GM21717 (cell line): Measurements from ENCODE around the gene EMP1.

Source experiments
- ATAC-seq: cut with Tn5 transposase; IDR thresholded peaks from one replicate; pipeline ENCODE4 v1.9.1; 2021; ENCODE audit warnings: mild to moderate bottlenecking, moderate library complexity; ENCODE audit not compliant: unreplicated experiment

EMP1 gene

GRCh38 chr12:13218641-13219040, 22.1 kb downstream of the EMP1 start:
- no peak for ATAC-seq

DNA sequence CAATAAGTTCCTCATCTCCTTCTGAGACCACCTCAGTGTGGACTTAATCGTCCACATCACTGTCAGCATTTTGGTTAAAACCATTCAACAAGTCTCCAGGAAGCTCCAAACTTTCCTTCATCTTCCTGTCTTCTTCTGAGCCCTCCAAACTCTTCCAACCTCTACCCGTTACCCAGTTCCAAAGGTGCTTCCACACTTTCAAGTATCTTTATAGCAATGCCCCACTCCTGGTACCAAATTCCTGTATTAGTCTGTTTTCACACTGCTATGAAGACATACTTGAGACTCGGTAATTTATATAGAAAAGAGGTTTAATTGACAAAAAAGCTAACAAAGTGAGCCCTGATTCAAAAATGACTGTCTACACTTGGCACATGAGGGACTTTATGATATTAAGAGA, 22.8 kb downstream of the EMP1 start:
- no peak for ATAC-seq

DNA sequence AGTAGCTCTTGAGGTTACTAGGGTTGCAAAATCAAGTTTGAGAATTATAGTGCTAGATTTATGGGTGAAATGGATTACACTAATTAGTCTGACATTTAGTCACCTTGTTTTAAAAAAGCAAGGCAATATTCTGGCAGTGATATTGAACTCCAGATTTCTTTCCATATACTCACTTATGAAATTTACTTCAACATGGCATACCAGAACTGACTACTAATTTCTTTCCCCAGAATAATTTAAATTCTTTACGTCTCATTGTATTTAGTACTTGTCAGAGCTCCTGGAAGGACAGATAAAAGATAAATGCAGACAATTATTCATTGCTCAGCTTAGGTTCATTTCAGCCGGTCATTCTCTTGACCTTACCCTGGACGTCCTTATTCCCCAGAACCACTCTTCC, 24.3 kb downstream of the EMP1 start:
- no peak for ATAC-seq

- ATAC-seq = no peak
Observed at GRCh38 chr12:13222076-13222475, 25.6 kb downstream of the EMP1 start.

DNA sequence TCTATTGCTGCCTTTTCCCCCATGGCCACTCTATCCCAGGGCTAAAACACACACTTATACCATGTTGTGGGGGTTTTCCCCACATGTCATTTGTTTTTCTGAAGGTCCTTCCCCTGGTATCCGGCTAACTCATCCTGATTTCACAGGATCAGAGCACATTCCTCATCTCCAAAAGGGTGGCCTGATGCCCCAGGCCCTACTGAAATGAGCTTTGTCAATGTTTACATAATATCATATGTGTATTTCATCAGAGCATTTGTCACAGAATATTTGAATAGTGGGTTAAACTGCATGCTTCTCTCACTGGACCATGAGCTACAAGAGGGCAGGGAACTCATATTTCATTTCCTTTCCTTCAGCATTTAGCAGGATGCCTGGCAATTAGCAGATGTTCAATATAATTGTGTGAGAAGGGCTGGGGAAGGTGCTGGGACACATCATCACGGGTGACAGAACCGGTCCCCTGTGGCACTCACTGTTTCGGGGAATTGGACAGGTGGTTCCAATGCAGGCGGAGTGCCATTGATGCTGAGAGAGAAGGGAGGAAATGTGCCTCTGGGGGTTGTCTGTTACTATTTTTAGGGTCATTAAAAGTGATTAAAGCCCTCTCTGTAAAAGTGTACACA, 26.8 kb downstream of the EMP1 start:
- no peak for ATAC-seq

DNA sequence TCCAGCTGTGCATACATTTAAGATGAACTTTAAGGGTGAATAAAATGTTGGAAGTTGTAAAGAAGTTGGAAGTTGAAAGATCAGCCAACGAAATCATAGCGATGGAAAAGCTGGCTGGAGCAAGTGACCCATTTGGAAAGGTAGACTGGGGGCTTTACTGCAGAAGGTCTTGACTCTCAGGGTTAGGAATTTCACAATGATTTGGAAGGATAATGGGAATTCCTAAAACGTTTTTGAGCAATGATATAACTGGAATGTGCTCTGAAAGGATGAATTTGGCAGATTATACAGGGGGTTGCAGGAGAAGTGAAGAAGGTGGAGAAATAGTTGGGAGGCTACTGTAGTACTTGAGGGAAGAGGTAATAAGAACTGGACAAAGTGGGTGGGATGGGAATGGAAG, 27.4 kb downstream of the EMP1 start:
- no peak for ATAC-seq

DNA sequence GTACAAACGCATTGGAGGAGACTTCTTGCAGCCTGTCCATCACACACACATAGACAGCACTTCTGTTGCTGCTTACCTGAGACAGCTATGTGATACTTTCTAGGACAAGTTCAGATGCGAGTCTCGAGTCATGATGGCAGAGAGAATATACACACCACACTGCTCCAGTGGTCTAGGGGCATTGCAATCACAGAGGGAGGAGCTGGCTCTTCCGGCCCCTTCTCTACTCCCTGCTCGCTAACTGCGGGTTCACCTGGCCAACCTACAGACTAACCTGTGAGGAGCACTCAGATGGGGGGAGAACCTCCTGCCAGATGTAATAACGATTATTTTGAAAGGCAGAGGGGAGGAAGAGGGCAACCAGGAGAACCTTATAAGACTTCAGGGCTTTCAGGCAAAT, 30.7 kb downstream of the EMP1 start:
- no peak for ATAC-seq

- no peak for ATAC-seq
Observed at GRCh38 chr12:13228579-13228978, 32.1 kb downstream of the EMP1 start.

DNA sequence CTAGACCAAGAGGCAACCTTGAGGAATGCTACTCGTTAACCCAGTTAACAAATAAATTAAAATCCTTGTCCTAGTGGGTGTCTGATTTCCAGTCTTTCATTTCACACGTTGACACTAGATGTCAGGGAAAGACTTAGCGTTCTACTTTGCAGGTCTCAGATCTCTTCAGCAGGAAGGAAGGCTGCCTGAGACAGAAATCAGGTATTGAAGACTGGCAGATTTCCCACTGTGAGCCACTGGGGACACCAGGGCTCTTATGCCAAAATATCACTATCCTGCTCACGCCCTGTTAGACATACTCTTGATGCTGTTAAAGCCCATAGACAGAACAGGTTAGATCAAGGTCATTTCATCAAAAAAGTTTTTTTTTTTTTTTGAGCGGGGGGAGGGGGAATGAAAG, 33.0 kb downstream of the EMP1 start:
- no peak for ATAC-seq

DNA sequence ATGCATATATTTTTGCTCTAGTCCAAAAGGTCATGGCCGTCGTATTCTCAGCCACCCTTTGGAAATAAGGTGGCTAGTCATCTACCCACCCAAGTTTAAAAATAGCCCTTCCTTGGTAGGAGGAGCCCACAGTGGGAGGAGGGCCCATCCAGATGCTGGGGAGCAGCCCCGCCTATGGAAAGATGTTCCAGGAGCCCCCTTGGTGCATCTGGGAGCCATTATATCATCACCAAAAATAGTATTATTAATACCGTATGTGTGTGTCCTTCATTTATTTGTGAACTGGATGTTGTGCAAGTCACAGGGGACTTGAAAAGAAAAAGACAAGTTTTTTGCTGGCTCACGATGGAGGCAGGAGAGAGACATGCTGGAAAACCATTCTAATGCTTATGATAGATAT, 34.0 kb downstream of the EMP1 start:
- no peak for ATAC-seq

DNA sequence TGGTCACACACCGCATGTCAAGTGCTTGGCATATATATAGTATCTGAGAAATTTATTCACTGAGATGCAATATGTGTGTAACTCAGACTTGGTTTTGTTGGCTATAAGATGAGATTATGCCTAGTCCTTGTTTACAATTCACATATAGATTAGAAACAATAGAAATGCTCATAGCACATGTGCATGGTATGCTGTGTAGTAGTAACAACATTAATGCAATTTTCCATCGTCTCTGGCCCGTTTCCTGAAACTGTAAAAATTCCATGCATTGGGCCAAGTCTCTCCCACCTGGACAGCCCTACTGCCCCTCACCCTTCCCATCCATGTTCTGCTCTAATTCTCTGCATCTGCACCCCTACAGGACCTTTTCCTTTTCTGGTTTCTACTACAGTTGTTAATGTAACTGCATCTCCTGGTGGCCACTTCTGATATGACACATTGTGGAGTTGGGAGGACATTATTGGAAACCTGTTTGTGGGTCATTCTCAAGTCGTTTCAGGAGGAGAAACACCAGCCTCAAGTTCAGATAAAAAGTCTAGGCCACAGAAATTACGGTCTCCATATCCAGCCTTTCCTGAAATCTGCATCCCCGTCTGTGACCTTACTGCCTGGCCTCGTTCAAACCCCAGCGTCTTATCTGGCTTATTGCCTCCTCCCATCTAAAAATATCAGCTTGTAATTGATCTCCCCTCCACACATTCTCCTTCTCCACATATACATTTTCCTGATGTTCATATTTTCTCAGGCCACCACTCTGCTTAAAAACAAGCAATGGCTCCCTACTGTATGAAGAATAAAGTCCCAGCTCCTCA, 37.5 kb downstream of the EMP1 start:
- no peak for ATAC-seq

DNA sequence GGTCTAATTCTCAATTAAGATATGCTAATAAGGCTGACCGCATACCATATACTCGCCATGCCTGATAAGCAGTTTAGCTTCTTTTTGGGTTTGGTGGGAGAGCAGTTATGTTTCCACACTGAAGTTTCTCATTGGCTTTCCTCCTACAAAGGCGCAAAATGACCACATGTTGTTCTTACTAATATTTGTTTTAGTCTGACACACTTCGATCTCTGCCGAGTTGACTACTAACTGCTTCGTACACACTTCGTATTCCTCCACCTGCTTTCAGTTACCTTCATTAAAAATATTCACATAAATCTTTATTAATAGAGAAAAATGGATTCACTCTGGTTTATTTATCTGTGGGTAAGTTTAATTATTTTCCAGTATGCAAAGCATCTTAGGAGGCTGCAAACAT, 41.7 kb downstream of the EMP1 start:
- no peak for ATAC-seq

- ATAC-seq = no peak
Observed at GRCh38 chr12:13241833-13242488, 45.4 kb downstream of the EMP1 start.

DNA sequence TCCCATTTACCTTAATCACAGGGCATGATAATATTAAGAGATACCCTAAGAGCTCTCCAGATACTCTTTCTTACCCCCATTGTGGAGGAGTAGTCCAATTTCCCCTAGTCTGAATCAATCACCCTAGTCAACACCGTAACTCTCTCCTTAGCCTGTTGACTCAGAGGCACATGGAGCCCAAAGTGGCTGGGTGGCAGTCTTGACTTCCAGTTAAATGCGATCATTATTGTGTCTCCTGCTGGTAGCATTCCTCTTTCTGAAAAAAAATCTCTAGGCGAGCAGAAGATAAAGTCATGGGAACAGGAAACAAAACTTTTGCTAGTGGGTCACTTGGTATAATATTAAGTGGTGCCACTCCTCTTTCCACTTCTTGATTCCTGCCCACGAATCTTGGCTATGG, 46.4 kb downstream of the EMP1 start:
- ATAC-seq = no peak

GRCh38 chr12:13243516-13244070, 47.1 kb downstream of the EMP1 start:
- ATAC-seq = no peak

- ATAC-seq = no peak
Observed at GRCh38 chr12:13247596-13247995, 51.1 kb downstream of the EMP1 start.

DNA sequence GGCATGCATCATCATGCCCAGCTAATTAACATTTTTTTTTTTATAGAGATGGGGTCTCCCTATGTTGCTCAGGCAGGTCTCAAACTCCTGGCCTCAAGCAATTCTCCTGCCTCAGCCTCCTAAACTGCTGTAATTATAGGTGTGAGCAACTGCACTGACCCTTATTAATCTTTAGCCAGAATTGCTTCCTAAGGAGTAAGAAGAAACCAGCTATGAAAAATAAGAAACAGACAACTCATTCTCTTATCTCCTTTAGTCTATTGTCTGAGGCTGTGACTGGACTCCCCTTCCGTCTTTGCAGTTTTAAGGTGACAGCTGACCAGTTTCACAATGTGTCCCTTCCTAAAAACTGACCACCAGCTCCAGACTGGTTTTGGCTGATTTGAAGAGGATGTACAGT, 52.4 kb downstream of the EMP1 start:
- ATAC-seq = no peak

GRCh38 chr12:13250416-13250815, 53.9 kb downstream of the EMP1 start:
- ATAC-seq = no peak

DNA sequence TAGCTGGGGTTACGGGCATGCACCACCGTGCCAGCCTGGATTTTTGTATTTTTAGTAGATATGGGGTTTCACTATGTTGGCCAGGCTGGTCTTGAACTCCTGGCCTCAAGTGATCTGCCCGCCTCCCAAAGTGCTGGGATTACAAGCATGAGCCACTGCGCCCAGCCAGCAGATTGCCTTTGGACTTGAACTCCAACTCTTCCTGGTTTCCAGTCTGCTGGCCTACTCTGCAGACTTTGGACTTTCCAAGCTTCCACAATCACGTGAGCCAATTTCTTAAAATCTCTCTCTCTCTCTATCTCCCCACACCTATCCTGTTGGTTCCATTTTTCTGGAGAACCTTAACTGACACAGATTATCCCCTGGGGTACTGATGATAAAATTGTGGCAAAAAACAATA, 55.0 kb downstream of the EMP1 start:
- no peak for ATAC-seq

DNA sequence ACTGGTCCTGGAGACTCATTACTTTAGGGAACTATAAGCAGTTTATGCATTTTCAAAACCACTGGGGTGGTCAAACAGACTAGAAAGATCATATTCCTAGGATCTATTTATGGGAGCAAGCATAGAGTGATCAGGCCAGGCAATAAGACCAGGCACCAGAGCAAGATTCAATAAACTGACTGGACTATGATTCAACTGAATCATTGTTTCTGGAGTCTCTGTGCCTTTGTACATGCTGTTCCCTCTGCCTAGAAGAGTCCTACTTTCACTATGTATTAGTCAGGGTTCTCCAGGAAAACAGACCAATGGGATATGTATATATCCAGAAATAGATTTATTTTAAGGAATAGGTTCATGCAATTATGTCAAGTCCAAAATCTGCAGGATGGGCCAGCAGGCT, 55.5 kb downstream of the EMP1 start:
- no peak for ATAC-seq

DNA sequence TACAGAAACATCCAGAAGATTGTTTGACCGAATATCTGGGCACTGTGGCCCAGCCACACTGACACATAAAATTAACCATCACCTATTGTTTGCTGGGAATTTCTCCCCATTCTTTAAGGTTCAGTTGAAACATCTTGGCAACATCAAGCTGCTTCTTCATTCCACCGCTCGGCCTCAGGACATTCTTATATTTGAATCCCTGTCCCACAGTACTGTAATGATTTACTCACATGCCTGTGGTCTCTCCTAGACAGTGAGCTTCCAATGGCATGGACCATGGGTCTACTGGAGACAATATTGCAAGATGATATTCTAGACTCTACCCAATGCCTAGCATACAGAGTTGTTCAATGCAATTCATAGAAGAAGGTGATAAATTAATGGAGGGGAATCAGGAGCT, 56.1 kb downstream of the EMP1 start:
- no peak for ATAC-seq
